Limb (tissue), 2 donors: ENCODE measurements around the gene GRID2.
A peak's percentile ranks its signal among the peaks of the same experiment; 100 is the strongest.

Source experiments
- DNase-seq, 2 donors: peaks; one replicate each; pipeline ENCODE4 v3.0.0-alpha.2; 2016; ENCODE audit errors: extremely low spot score in 2 of 2

The GRID2 gene

GRCh38 chr4:93791570-93792195 lies 1487.9 kb downstream of the GRID2 start:
- peak; percentile 64 to 72 for DNase-seq

- no peak for DNase-seq
Measured at GRCh38 chr4:93802045-93802444, 1498.3 kb downstream of the GRID2 start.

- DNase-seq = no peak
Measured at GRCh38 chr4:93809773-93810172, 1506.0 kb downstream of the GRID2 start.

- DNase-seq = peak in 1 of 2 donors; percentile 47
Measured at GRCh38 chr4:93810340-93810992, 1506.7 kb downstream of the GRID2 start.

GRCh38 chr4:93813092-93813491 lies 1509.3 kb downstream of the GRID2 start:
- DNase-seq = no peak

- no peak for DNase-seq
Measured at GRCh38 chr4:93814141-93814540, 1510.4 kb downstream of the GRID2 start.

GRCh38 chr4:93814722-93815121 lies 1511.0 kb downstream of the GRID2 start:
- no peak for DNase-seq
